ENCODE results near the gene CDH2.

- no peak for TF ChIP-seq EZH2phosphoT487 (IDR thresholded peaks at IDR 0.05; ENCODE audit: borderline replicate concordance, low read length)
- no peak for TF ChIP-seq CTCF (conservative IDR thresholded peaks at IDR 0.05; ENCODE audit: low read depth, low read length)
Measured at GRCh38 chr18:28164771-28165483, 12.0 kb downstream of the CDH2 start.

All from PC-3 (cell line).